HepG2 (cell line): Measurements from ENCODE around the gene TPBG. TPM values are rescaled to one million over a fixed set of nuclear protein-coding genes. Genes with fewer than 3 reads are reported as not detected.

Experiments used
- ATAC-seq: fragments of 200-7000 bp; cut with Tn5 transposase; 3 replicates; pipeline ENCODE4 v1.9.1; 2020; ENCODE audit warnings: mild to moderate bottlenecking, moderate library complexity
- BruUV-seq: library from RNA; stranded (reverse); fragments of 400-500 nt; replicated peaks from 2 replicates; lab custom pipeline; 2021; lab: Mats Ljungman, UMichigan
- CTCF ChIA-PET: fragments of 300-600 bp; formaldehyde crosslinking; extraction: SDS; loops from one replicate; lab custom pipeline; 2021; ENCODE audit warnings: low total read pairs, inconsistent platforms, low intra/inter-chr PET ratio; lab: Yijun Ruan, JAX
- POLR2A ChIA-PET: fragments of 350-600 bp; sonication (Branson Sonifier 250); formaldehyde crosslinking; loops from one replicate; lab custom pipeline; 2020; ENCODE audit warnings: antibody characterized with exemption, inconsistent platforms; lab: Yijun Ruan, JAX
- DNase-seq: peaks from one replicate; pipeline ENCODE4 v3.0.0-alpha.2; 2015; ENCODE audit warnings: low spot score
- FAIRE-seq: peaks from 3 replicates; lab custom pipeline; 2011; peaks lifted over from hg19 to GRCh38; lab: Jason Lieb, UNC
- H2AFZ ChIP-seq: one replicate; pipeline ENCODE4 v1.6.1; 2011; ENCODE audit warnings: low read length, inconsistent platforms
- H3K27ac ChIP-seq: fragments of 300-600 bp; 3 replicates; pipeline ENCODE4 v1.8.0; 2011; ENCODE audit warnings: mixed run types, mild to moderate bottlenecking, mixed read lengths, low read length, inconsistent platforms; ENCODE audit not compliant: insufficient read depth; ENCODE audit errors: extremely low read length
- H3K27me3 ChIP-seq, 2 experiments: fragments of 200-600 bp in 1 of 2; 2 replicates in 1 of 2; 3 replicates in 1 of 2; pipeline versions ENCODE4 v1.6.0 to v1.8.0; 2011; ENCODE audit warnings: low read length in 2 of 2, mild to moderate bottlenecking in 2 of 2, moderate library complexity in 2 of 2, inconsistent platforms in 1 of 2; ENCODE audit not compliant: insufficient read depth in 2 of 2, control insufficient read depth in 1 of 2
- H3K36me3 ChIP-seq, 2 experiments: fragments of 200-600 bp in 1 of 2; replicated peaks in 1 of 2; 2 replicates in 1 of 2; 3 replicates in 1 of 2; pipeline versions ENCODE4 v1.5.1 to v1.8.0; 2011; ENCODE audit warnings: low read length in 2 of 2, inconsistent platforms in 1 of 2; ENCODE audit not compliant: insufficient read depth in 2 of 2, control insufficient read depth in 1 of 2
- H3K4me1 ChIP-seq: 2 replicates; pipeline ENCODE4 v1.5.1; 2012; ENCODE audit warnings: low read length, inconsistent platforms; ENCODE audit not compliant: insufficient read depth
- H3K4me2 ChIP-seq: 2 replicates; pipeline ENCODE4 v1.6.0; 2011; ENCODE audit warnings: low read depth, low read length, inconsistent platforms
- H3K4me3 ChIP-seq, 3 experiments: fragments of 200-600 bp in 1 of 3; sonication (generic), shearing (Covaris generic) in 1 of 3; replicated peaks in 1 of 3; 2 replicates each; pipeline ENCODE4 v1.5.1; 2011 to 2016; ENCODE audit warnings: low read length in 3 of 3, inconsistent platforms in 2 of 3, low read depth in 2 of 3, mild to moderate bottlenecking in 2 of 3, control low read depth in 1 of 3, mixed read lengths in 1 of 3; ENCODE audit not compliant: insufficient read depth in 1 of 3
- H3K79me2 ChIP-seq: one replicate; pipeline ENCODE4 v1.6.1; 2011; ENCODE audit warnings: low read length, inconsistent platforms; ENCODE audit not compliant: insufficient read depth
- H3K9ac ChIP-seq: 2 replicates; pipeline ENCODE4 v1.6.0; 2011; ENCODE audit warnings: mild to moderate bottlenecking, low read depth, low read length, inconsistent platforms; ENCODE audit not compliant: insufficient read depth
- H3K9me3 ChIP-seq: 2 replicates; pipeline ENCODE4 v1.5.1; 2012; ENCODE audit warnings: mild to moderate bottlenecking, low read length
- H4K20me1 ChIP-seq: 2 replicates; pipeline ENCODE4 v1.6.0; 2011; ENCODE audit warnings: inconsistent platforms, mild to moderate bottlenecking, low read length, moderate library complexity; ENCODE audit not compliant: insufficient read depth
- CEBPB ChIP-seq: IDR thresholded peaks from 2 replicates; pipeline ENCODE4 v1.6.1; 2011; ENCODE audit warnings: low read depth, low read length, improper control_type of control experiment, borderline replicate concordance
- DMAP1 ChIP-seq: IDR thresholded peaks from 2 replicates; pipeline ENCODE4 v1.6.1; 2016
- GATA4 ChIP-seq: sonication (generic); IDR thresholded peaks from 2 replicates; pipeline ENCODE4 v1.6.1; 2016; ENCODE audit warnings: antibody characterized with exemption, low read depth, borderline replicate concordance
- ZNF264 ChIP-seq: sonication (generic); formaldehyde crosslinking; IDR thresholded peaks from 2 replicates; pipeline ENCODE4 v1.4.0; 2020; ENCODE audit warnings: missing genetic modification reagents
- ZNF431 ChIP-seq: sonication (generic); formaldehyde crosslinking; IDR thresholded peaks from 2 replicates; pipeline ENCODE4 v1.9.0; 2022; ENCODE audit warnings: missing genetic modification reagents, low read depth, mild to moderate bottlenecking, borderline replicate concordance
- WGBS: methylation state at CpG from one replicate; pipeline ENCODE4 v1.1.6; 2017; ENCODE audit warnings: low lambda C conversion rate; 5-methylcytosine and 5-hydroxymethylcytosine counted together
- in situ Hi-C: cut with HindIII; loops from 2 replicates; pipeline ENCODE4 v1.10.0; 2017; ENCODE audit warnings: low pct_unique_long_range_greater_than_20kb; ENCODE audit not compliant: extremely low pct_ligation_motif_present
- intact Hi-C: fragments of 100-400 bp; cut with micrococcal nuclease; formaldehyde crosslinking; loops from one replicate; pipeline ENCODE4 v1.10.0; 2022; ENCODE audit not compliant: unreplicated experiment
- polyA plus RNA-seq, 8 experiments: library from polyadenylated mRNA; depleted of rRNA in 3 of 8; stranded (reverse) in 7 of 8; unstranded in 1 of 8; fragments of >200 nt; fragmentation: Illumina TruSeq in 4 of 8; extraction: Trizol in 4 of 8; gene quantifications; 2 replicates each; pipeline versions ENCODE4 v1.2.1 to v1.2.3, GENCODE V29; 2011 to 2016; ENCODE audit warnings: low read depth in 4 of 8, missing spikeins in 1 of 8, mixed read lengths in 1 of 8; ENCODE audit not compliant: insufficient read depth in 1 of 8
- total RNA-seq, 5 experiments: library from RNA; depleted of rRNA; stranded (reverse); fragments of >200 nt; fragmentation: Illumina TruSeq; extraction: Trizol; gene quantifications; 2 replicates each; pipeline ENCODE4 v1.2.3, GENCODE V29; 2016; ENCODE audit warnings: low read depth in 1 of 5
- TF ChIP-seq, protein P1 (sequence below): sonication (generic); formaldehyde crosslinking; IDR thresholded peaks from one replicate; pipeline ENCODE4 v1.5.1; 2020; ENCODE audit warnings: mild to moderate bottlenecking, missing genetic modification reagents; ENCODE audit errors: not compliant biosample characterization
- TF ChIP-seq, protein P2 (sequence below): IDR thresholded peaks from 2 replicates; pipeline ENCODE4 v1.6.1; 2012; ENCODE audit warnings: low read length, improper control_type of control experiment

TPBG gene
- total and polyA plus RNA-seq, 2 of the 13 experiments (the other 11 are each of a cell fraction or from before 2014, with no cell fraction given), result 0.73 to 0.75 TPM

DNA sequence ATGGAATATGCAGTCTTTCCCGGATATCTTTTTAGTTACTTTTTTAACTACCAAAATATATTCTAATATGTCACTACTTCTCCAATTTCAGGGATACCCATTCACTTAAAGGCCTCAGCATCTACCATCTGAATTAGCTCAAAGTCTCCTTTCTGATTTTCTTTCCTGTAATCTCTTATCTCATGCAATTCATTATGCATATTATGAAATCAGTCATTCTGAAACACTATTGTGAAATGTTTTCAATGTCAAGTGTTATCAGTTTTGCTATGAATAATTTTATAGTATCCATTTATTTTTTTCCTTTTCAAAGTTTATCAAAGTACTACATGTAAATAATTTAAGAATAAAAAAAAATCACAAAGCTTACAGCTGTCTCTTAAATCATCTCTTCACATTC, 41.2 kb upstream of the TPBG start:
- no TSS peak for BruUV-seq
- intact Hi-C loops, result no loop called here
- POLR2A ChIA-PET, result no interaction called here
- TF ChIP-seq CEBPB (peak; percentile 34; the same call in 1 of the 2 replicates), GATA4 (no peak)
- TF ChIP-seq, all 625 proteins: peak for 1
- no peak overlapping the region for H3K9ac ChIP-seq
- no peaks in the 10 kb centered on the region for H3K79me2 ChIP-seq
- no peak for FAIRE-seq
- H3K27me3 ChIP-seq, result no peaks in the 10 kb centered on the region
- no peaks in the 10 kb centered on the region for H3K9me3 ChIP-seq
- no peaks in the 10 kb centered on the region for H3K36me3 ChIP-seq
- H3K4me3 ChIP-seq, result no peak overlapping the region
- H3K27ac ChIP-seq, result no peak overlapping the region
- no peaks in the 10 kb centered on the region for H3K4me1 ChIP-seq
- no peak for DNase-seq
- no peak overlapping the region for H2AFZ ChIP-seq
- in situ Hi-C loops, result no loop called here
- 2% methylated on average over 1 of the region's 1 CpG for WGBS
- H4K20me1 ChIP-seq, result no peaks in the 10 kb centered on the region
- no peak overlapping the region for H3K4me2 ChIP-seq
- CTCF ChIA-PET, result no interaction called here
- ATAC-seq, result no peak

DNA sequence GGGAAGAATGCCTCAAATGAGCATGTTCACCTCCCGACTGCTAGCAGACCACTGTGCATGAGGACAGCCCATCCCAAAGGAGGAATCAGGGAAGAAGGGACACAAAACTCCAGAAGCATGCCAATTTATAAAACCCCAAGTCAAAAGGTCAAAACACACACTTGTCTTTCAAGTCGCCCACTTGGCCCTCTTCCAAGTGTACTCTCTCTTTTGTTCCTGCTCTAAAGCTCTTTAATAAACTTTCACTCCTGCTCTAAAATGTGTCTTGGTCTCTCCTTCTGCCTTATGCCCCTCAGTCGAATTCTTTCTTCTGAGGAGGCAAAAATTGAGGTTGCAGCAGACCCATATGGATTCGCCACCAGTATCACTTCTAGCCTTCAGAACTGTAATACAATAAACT, 33.9 kb upstream of the TPBG start:
- H3K27me3 ChIP-seq, result no peaks in the 10 kb centered on the region
- no peak overlapping the region for H3K27ac ChIP-seq
- H3K4me3 ChIP-seq, result no peak overlapping the region
- 6% methylated on average over 4 of the region's 4 CpGs for WGBS
- H3K36me3 ChIP-seq, result no peaks in the 10 kb centered on the region
- ChIA-PET POLR2A (no interaction called here), CTCF (no interaction called here)
- no peak overlapping the region for H3K9ac ChIP-seq
- peak overlapping the region; percentile 6 for H2AFZ ChIP-seq
- intact Hi-C loops (no loop called here), in situ Hi-C loops (no loop called here)
- FAIRE-seq (no peak), DNase-seq (no peak), ATAC-seq (no peak)
- no peaks in the 10 kb centered on the region for H3K79me2 ChIP-seq
- no peaks in the 10 kb centered on the region for H3K4me1 ChIP-seq
- no peaks in the 10 kb centered on the region for H4K20me1 ChIP-seq
- H3K9me3 ChIP-seq, result no peaks in the 10 kb centered on the region
- H3K4me2 ChIP-seq, result no peak overlapping the region
- BruUV-seq, result no TSS peak
- TF ChIP-seq, protein P1, sequence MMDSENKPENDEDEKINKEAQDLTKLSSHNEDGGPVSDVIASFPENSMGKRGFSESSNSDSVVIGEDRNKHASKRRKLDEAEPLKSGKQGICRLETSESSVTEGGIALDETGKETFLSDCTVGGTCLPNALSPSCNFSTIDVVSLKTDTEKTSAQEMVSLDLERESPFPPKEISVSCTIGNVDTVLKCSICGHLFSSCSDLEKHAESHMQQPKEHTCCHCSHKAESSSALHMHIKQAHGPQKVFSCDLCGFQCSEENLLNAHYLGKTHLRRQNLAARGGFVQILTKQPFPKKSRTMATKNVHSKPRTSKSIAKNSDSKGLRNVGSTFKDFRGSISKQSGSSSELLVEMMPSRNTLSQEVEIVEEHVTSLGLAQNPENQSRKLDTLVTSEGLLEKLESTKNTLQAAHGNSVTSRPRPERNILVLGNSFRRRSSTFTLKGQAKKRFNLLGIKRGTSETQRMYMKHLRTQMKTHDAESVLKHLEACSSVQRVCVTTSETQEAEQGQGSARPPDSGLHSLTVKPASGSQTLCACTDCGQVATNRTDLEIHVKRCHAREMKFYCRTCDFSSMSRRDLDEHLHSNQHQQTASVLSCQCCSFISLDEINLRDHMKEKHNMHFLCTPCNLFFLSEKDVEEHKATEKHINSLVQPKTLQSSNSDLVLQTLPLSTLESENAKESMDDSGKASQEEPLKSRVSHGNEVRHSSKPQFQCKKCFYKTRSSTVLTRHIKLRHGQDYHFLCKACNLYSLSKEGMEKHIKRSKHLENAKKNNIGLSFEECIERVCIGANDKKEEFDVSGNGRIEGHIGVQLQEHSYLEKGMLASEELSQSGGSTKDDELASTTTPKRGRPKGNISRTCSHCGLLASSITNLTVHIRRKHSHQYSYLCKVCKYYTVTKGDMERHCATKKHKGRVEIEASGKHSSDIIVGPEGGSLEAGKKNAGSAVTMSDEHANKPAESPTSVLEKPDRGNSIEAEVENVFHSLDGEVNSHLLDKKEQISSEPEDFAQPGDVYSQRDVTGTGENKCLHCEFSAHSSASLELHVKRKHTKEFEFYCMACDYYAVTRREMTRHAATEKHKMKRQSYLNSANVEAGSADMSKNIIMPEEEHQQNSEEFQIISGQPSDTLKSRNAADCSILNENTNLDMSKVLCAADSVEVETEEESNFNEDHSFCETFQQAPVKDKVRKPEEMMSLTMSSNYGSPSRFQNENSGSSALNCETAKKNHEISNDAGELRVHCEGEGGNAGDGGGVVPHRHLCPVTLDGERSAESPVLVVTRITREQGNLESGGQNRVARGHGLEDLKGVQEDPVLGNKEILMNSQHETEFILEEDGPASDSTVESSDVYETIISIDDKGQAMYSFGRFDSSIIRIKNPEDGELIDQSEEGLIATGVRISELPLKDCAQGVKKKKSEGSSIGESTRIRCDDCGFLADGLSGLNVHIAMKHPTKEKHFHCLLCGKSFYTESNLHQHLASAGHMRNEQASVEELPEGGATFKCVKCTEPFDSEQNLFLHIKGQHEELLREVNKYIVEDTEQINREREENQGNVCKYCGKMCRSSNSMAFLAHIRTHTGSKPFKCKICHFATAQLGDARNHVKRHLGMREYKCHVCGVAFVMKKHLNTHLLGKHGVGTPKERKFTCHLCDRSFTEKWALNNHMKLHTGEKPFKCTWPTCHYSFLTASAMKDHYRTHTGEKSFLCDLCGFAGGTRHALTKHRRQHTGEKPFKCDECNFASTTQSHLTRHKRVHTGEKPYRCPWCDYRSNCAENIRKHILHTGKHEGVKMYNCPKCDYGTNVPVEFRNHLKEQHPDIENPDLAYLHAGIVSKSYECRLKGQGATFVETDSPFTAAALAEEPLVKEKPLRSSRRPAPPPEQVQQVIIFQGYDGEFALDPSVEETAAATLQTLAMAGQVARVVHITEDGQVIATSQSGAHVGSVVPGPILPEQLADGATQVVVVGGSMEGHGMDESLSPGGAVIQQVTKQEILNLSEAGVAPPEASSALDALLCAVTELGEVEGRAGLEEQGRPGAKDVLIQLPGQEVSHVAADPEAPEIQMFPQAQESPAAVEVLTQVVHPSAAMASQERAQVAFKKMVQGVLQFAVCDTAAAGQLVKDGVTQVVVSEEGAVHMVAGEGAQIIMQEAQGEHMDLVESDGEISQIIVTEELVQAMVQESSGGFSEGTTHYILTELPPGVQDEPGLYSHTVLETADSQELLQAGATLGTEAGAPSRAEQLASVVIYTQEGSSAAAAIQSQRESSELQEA (CRISPR knock-in tag), result no peak
- no peak for TF ChIP-seq ZNF264 (CRISPR knock-in tag)
- no peak for TF ChIP-seq DMAP1 (CRISPR knock-in tag)
- TF ChIP-seq ZNF431 (CRISPR knock-in tag), result no peak
- TF ChIP-seq, protein P2, sequence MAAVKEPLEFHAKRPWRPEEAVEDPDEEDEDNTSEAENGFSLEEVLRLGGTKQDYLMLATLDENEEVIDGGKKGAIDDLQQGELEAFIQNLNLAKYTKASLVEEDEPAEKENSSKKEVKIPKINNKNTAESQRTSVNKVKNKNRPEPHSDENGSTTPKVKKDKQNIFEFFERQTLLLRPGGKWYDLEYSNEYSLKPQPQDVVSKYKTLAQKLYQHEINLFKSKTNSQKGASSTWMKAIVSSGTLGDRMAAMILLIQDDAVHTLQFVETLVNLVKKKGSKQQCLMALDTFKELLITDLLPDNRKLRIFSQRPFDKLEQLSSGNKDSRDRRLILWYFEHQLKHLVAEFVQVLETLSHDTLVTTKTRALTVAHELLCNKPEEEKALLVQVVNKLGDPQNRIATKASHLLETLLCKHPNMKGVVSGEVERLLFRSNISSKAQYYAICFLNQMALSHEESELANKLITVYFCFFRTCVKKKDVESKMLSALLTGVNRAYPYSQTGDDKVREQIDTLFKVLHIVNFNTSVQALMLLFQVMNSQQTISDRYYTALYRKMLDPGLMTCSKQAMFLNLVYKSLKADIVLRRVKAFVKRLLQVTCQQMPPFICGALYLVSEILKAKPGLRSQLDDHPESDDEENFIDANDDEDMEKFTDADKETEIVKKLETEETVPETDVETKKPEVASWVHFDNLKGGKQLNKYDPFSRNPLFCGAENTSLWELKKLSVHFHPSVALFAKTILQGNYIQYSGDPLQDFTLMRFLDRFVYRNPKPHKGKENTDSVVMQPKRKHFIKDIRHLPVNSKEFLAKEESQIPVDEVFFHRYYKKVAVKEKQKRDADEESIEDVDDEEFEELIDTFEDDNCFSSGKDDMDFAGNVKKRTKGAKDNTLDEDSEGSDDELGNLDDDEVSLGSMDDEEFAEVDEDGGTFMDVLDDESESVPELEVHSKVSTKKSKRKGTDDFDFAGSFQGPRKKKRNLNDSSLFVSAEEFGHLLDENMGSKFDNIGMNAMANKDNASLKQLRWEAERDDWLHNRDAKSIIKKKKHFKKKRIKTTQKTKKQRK, result no peak
